Gastrocnemius medialis (tissue), 4 donors: Measurements from ENCODE around the gene DDR2. TPM values are rescaled to one million over a fixed set of nuclear protein-coding genes. Genes with fewer than 3 reads are reported as not detected.
"Not testable (repeated sequence)": the region's sequence is repeated elsewhere in the genome, so short reads cannot be mapped to it uniquely, and the experiment has no call there.

Source experiments
- ATAC-seq, 2 donors: fragments of 150-250 bp; one replicate each; pipeline ENCODE4 v1.9.1; 2016
- DNase-seq, 2 donors: peaks; one replicate each; pipeline ENCODE4 v3.0.0-alpha.2; 2019
- H3K27ac ChIP-seq, 4 donors: fragments of 200-600 bp; sonication (generic); 1 replicate in 1 of 4; 2 replicates in 3 of 4; pipeline ENCODE4 v1.5.1; 2016 to 2018; ENCODE audit warnings: mild to moderate bottlenecking in 2 of 4, moderate library complexity in 1 of 4
- H3K27me3 ChIP-seq, 3 donors: fragments of 200-600 bp; sonication (generic) in 2 of 3; 1 replicate in 1 of 3; 2 replicates in 2 of 3; pipeline versions ENCODE4 v1.5.1 to v1.6.0; 2016 to 2019; ENCODE audit warnings: mild to moderate bottlenecking in 1 of 3, moderate library complexity in 1 of 3
- H3K36me3 ChIP-seq, 2 donors: fragments of 200-600 bp; sonication (generic) in 1 of 2; one replicate each; pipeline ENCODE4 v1.5.1; 2017 to 2018
- H3K4me1 ChIP-seq, 2 donors: fragments of 200-600 bp; sonication (generic) in 1 of 2; one replicate each; pipeline ENCODE4 v1.5.1; 2016 to 2017; ENCODE audit warnings: mild to moderate bottlenecking in 2 of 2
- H3K4me3 ChIP-seq, 4 donors: fragments of 200-600 bp; sonication (generic) in 3 of 4; 1 replicate in 1 of 4; 2 replicates in 3 of 4; pipeline ENCODE4 v1.5.1; 2016 to 2019; ENCODE audit warnings: mild to moderate bottlenecking in 2 of 4
- H3K9me3 ChIP-seq, 3 donors: fragments of 200-600 bp; sonication (generic) in 2 of 3; 1 replicate in 1 of 3; 2 replicates in 2 of 3; pipeline ENCODE4 v1.5.1; 2016 to 2019
- CTCF ChIP-seq, 5 experiments: fragments of 450-650 bp in 3 of 5; fragments of 200-600 bp in 2 of 5; sonication (generic) in 2 of 5; IDR thresholded peaks in 4 of 5; conservative IDR thresholded peaks in 1 of 5; 1 replicate in 4 of 5; 2 replicates in 1 of 5; pipeline ENCODE4 v1.5.1; 2016 to 2019; ENCODE audit warnings: antibody characterized with exemption in 5 of 5, mild to moderate bottlenecking in 3 of 5, moderate library complexity in 3 of 5
- POLR2A ChIP-seq, 2 donors: fragments of 450-650 bp; IDR thresholded peaks; one replicate each; pipeline ENCODE4 v1.6.1; 2017; ENCODE audit warnings: antibody characterized with exemption in 2 of 2, mild to moderate bottlenecking in 2 of 2, moderate library complexity in 2 of 2
- in situ Hi-C, 4 donors: fragments of 200-750 bp; cut with MboI; loops; one replicate each; pipeline versions ENCODE4 v1.15.0 to v1.8.0; 2017; ENCODE audit warnings: low sequenced_read_pairs in 4 of 4
- intact Hi-C: fragments of 100-400 bp; cut with DNase I; formaldehyde crosslinking; loops from one replicate; pipeline ENCODE4 v1.15.1; 2023; ENCODE audit warnings: low total_unique reads
- total RNA-seq, 4 donors: library from RNA; depleted of rRNA; stranded (reverse); fragments of >200 nt; gene quantifications; one replicate each; pipeline versions ENCODE4 v1.1.0 to v1.2.3, GENCODE V29; 2016

Gene DDR2
- total RNA-seq, result 10 to 100 TPM in 2 of 4 donors, 1 to 10 TPM in 2; 9.8 to 15.4 (median 10.6) TPM

DNA sequence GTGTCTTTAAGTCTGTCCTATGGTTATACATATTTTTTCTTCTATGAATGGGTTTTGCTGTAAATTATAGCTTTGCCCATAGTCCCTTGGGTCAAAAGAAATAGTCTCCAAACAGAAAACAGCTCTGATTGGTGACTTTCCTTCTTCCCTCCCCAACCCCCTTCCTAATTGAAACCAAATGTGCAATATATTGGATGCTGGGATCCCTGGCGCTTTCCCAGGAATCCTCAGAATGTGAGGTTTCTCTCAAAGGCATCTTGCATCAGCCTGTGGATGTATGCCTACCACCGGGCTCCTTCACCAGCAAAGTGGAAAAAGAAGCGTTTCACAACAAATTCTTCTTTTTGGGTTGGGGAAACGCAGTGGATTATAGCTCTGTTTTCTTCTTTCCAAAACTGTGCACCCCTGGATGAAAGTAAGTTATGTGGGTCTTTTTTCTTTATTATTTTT is at the start of gene DDR2:
Gene DDR2 (plus strand): TSS at position 248 of the 450 bp plus-strand sequence. CDS start 86,600 bp downstream, outside the sequence.
- Histone ChIP-seq H3K9me3 (no peaks in the 10 kb centered on the region), H3K4me1 (no peaks in the 10 kb centered on the region), H3K27me3 (no peaks in the 10 kb centered on the region), H3K36me3 (no peaks in the 10 kb centered on the region), H3K27ac (peak within 1 kb of the TSS; percentile 65 to 74 (median 68)), H3K4me3 (peak within 1 kb of the TSS; percentile 33 to 48 (median 42))
- peak; percentile 50 to 72 for DNase-seq
- ATAC-seq, result peak; percentile 51 to 62
- intact Hi-C loops, result loop anchor here (5.0 kb wide), 1 partner anchor 65 kb away; no protein-coding TSS in a partner anchor
- in situ Hi-C loops, result no loop called here
- TF ChIP-seq POLR2A (IDR thresholded peaks at IDR 0.05) (peak in 1 of 2 donors; percentile 22), CTCF (IDR thresholded peaks at IDR 0.05 in 4 of 5, conservative IDR thresholded peaks at IDR 0.05 in 1 of 5) (no peak)

DNA sequence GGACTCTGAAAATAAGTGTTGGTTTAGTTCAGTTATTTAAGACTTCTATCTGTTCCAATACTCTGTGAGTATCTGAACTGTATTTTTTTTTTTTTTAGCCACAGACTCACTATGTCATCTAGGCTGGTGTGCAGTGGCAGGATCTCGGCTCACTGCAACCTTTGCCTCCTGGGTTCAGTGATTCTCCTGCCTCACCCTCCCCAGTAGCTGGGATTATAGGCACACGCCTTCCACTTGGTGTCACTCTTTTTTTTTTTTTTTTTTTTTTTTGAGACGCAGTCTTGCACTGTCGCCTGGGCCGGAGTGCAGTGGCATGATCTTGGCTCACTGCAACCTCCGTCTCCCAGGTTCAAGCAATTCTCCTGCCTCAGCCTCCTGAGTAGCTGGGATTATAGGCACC is 49.4 kb upstream of the DDR2 start:
- in situ Hi-C loops, intact Hi-C loops, H3K27me3 ChIP-seq, H3K27ac ChIP-seq, H3K4me3 ChIP-seq, ATAC-seq, DNase-seq, H3K9me3 ChIP-seq: not testable (repeated sequence)
- Histone ChIP-seq H3K4me1 (peaks cover 15 to 19% of the 10 kb centered on the region in 2 donors), H3K36me3 (peaks cover 0 to 35% of the 10 kb centered on the region in 2 donors)

GRCh38 chr1:162585101-162585500 is 47.2 kb upstream of the DDR2 start:
- in situ Hi-C loops, ATAC-seq, DNase-seq, H3K27ac ChIP-seq, H3K9me3 ChIP-seq, H3K27me3 ChIP-seq, intact Hi-C loops, H3K4me3 ChIP-seq: not testable (repeated sequence)
- H3K4me1 ChIP-seq, result peaks cover 12% of the 10 kb centered on the region in 2 donors
- peaks cover 0 to 45% of the 10 kb centered on the region in 2 donors for H3K36me3 ChIP-seq

DNA sequence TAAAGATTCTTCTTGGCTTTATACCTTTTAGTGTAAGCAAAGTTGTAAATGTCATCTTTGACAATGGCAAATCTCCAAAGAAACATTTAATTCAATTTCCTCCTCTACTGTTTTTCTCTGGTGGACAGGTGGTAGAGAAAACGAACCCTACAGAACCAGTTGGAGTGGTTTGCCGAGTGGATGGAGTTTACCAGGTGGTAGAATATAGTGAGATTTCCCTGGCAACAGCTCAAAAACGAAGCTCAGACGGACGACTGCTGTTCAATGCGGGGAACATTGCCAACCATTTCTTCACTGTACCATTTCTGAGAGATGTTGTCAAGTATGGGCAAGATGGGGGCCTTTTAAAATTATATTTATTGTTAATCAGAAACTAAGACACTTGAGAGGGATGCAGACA is 44.9 kb upstream of the DDR2 start:
- intact Hi-C loops (no loop called here), in situ Hi-C loops (no loop called here)
- TF ChIP-seq CTCF (IDR thresholded peaks at IDR 0.05 in 4 of 5, conservative IDR thresholded peaks at IDR 0.05 in 1 of 5) (no peak), POLR2A (IDR thresholded peaks at IDR 0.05) (no peak)
- H3K4me3 ChIP-seq, result no peak overlapping the region
- no peak for ATAC-seq
- H3K27ac ChIP-seq, result no peak overlapping the region
- H3K27me3 ChIP-seq, result no peaks in the 10 kb centered on the region
- H3K4me1 ChIP-seq, result no peaks in the 10 kb centered on the region
- DNase-seq, result no peak
- H3K36me3 ChIP-seq, result peaks cover 0 to 54% of the 10 kb centered on the region in 2 donors
- no peaks in the 10 kb centered on the region for H3K9me3 ChIP-seq

DNA sequence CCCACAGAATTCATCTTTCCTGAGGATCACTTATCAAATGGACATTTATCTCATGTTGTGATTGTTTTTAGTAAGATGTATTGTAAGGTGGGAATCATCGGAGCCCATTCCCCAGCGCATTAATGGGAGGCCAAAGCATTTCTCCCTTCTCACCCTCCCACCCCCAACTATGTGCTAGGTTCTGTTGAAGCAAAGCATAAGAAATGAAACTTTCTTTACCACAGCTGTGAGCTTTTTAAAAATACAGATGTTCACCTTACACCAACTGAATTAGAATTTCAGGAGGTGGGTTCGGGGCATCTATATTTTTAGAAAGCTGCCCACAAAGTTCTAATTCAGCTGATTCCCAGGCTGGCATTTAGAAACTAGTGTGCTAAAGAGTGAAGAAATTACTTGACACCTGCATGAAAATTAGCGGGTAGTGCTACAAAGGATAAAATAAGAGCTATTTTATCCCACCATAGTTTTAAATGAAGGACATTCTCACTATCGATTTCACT is 44.5 kb upstream of the DDR2 start:
- no peak for TF ChIP-seq POLR2A (IDR thresholded peaks at IDR 0.05)
- no peak for TF ChIP-seq CTCF (IDR thresholded peaks at IDR 0.05 in 4 of 5, conservative IDR thresholded peaks at IDR 0.05 in 1 of 5)
- Histone ChIP-seq H3K4me1 (no peaks in the 10 kb centered on the region), H3K4me3 (no peak overlapping the region), H3K9me3 (no peaks in the 10 kb centered on the region), H3K27ac (no peak overlapping the region), H3K27me3 (no peaks in the 10 kb centered on the region), H3K36me3 (peaks cover 0 to 57% of the 10 kb centered on the region in 2 donors)
- DNase-seq (no peak), ATAC-seq (no peak)
- in situ Hi-C loops (no loop called here), intact Hi-C loops (no loop called here)

DNA sequence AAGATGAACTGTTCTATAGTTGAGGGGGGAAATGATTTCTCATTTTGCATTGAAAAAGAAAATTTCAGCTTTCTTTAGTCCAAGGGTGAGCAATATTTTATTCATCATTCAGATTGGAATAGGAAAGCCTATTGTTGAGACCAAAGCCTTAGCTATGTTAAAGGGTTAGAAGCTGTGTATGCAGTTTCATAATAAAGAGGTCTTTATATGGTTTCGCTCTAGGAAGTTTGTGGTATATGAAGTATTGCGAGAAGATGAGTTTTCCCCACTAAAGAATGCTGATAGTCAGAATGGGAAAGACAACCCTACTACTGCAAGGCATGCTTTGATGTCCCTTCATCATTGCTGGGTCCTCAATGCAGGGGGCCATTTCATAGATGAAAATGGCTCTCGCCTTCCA is 42.2 kb upstream of the DDR2 start:
- ATAC-seq, result no peak
- DNase-seq, result no peak
- H3K4me1 ChIP-seq, result no peaks in the 10 kb centered on the region
- no peak overlapping the region for H3K27ac ChIP-seq
- H3K9me3 ChIP-seq, result no peaks in the 10 kb centered on the region
- no peaks in the 10 kb centered on the region for H3K27me3 ChIP-seq
- TF ChIP-seq CTCF (IDR thresholded peaks at IDR 0.05 in 4 of 5, conservative IDR thresholded peaks at IDR 0.05 in 1 of 5) (no peak), POLR2A (IDR thresholded peaks at IDR 0.05) (no peak)
- intact Hi-C loops (no loop called here), in situ Hi-C loops (no loop called here)
- no peak overlapping the region for H3K4me3 ChIP-seq
- H3K36me3 ChIP-seq, result peaks cover 3 to 63% of the 10 kb centered on the region in 2 donors
